ENCODE data around the gene KLHL36. TPM values are rescaled to one million over a fixed set of nuclear protein-coding genes. Genes with fewer than 3 reads are reported as not detected.

Gene KLHL36
- total RNA-seq, 2 donors from 2014 or later = 49.7 to 62.7 TPM

- no peak overlapping the region for H3K9ac ChIP-seq (ENCODE audit: low read depth in 2 of 2, low read length in 2 of 2)
- H3K9me3 ChIP-seq = no peaks in the 10 kb centered on the region
- H3K27ac ChIP-seq = no peak overlapping the region
- no peaks in the 10 kb centered on the region for H3K4me1 ChIP-seq
- no peaks in the 10 kb centered on the region for H3K36me3 ChIP-seq
- no peak for TF ChIP-seq CTCF (IDR thresholded peaks at IDR 0.05)
- intact Hi-C loops (cut with DNase I) = no loop called here
- no peaks in the 10 kb centered on the region for H3K27me3 ChIP-seq
- no peak overlapping the region for H3K4me3 ChIP-seq
- no peak for DNase-seq
Observed at GRCh38 chr16:84628226-84628731, 20.0 kb upstream of the KLHL36 start.

- no peak for DNase-seq
- H3K27me3 ChIP-seq = no peaks in the 10 kb centered on the region
- H3K4me1 ChIP-seq = no peaks in the 10 kb centered on the region
- H3K27ac ChIP-seq = no peak overlapping the region
- H3K36me3 ChIP-seq = no peaks in the 10 kb centered on the region
- H3K9ac ChIP-seq (ENCODE audit: low read depth in 2 of 2, low read length in 2 of 2) = no peak overlapping the region
- TF ChIP-seq CTCF (IDR thresholded peaks at IDR 0.05) = no peak
- intact Hi-C loops (cut with DNase I) = no loop called here
- H3K4me3 ChIP-seq = no peak overlapping the region
- no peaks in the 10 kb centered on the region for H3K9me3 ChIP-seq
Observed at GRCh38 chr16:84629580-84629979, 18.7 kb upstream of the KLHL36 start.

- Histone ChIP-seq H3K9me3 (no peaks in the 10 kb centered on the region), H3K27me3 (no peaks in the 10 kb centered on the region), H3K36me3 (no peaks in the 10 kb centered on the region), H3K27ac (no peak overlapping the region), H3K4me3 (no peak overlapping the region), H3K9ac (ENCODE audit: low read depth in 2 of 2, low read length in 2 of 2) (no peak overlapping the region), H3K4me1 (no peaks in the 10 kb centered on the region)
- intact Hi-C loops (cut with DNase I) = no loop called here
- no peak for DNase-seq
- TF ChIP-seq CTCF (IDR thresholded peaks at IDR 0.05) = no peak
Observed at GRCh38 chr16:84630009-84630408, 18.3 kb upstream of the KLHL36 start.

GRCh38 chr16:84630446-84631152 lies 17.7 kb upstream of the KLHL36 start:
- no peak overlapping the region for H3K4me3 ChIP-seq
- no peak overlapping the region for H3K9ac ChIP-seq (ENCODE audit: low read depth in 2 of 2, low read length in 2 of 2)
- H3K27ac ChIP-seq = no peak overlapping the region
- TF ChIP-seq CTCF (IDR thresholded peaks at IDR 0.05) = no peak
- no peaks in the 10 kb centered on the region for H3K4me1 ChIP-seq
- intact Hi-C loops (cut with DNase I) = no loop called here
- no peaks in the 10 kb centered on the region for H3K9me3 ChIP-seq
- no peaks in the 10 kb centered on the region for H3K27me3 ChIP-seq
- DNase-seq = no peak
- H3K36me3 ChIP-seq = no peaks in the 10 kb centered on the region

- Histone ChIP-seq H3K4me1 (no peaks in the 10 kb centered on the region), H3K27ac (no peak overlapping the region), H3K9ac (ENCODE audit: low read depth in 2 of 2, low read length in 2 of 2) (no peak overlapping the region), H3K4me3 (no peak overlapping the region), H3K36me3 (no peaks in the 10 kb centered on the region), H3K9me3 (no peaks in the 10 kb centered on the region), H3K27me3 (no peaks in the 10 kb centered on the region)
- intact Hi-C loops (cut with DNase I) = no loop called here
- TF ChIP-seq CTCF (IDR thresholded peaks at IDR 0.05) = no peak
- no peak for DNase-seq
Observed at GRCh38 chr16:84631153-84631466, 17.2 kb upstream of the KLHL36 start.

All from colonic mucosa (tissue), 4 donors.